ENCODE measurements around the gene CTNNA1.
"Not testable (repeated sequence)": the region's sequence is repeated elsewhere in the genome, so short reads cannot be mapped to it uniquely, and the experiment has no call there.

CTNNA1 gene

DNA sequence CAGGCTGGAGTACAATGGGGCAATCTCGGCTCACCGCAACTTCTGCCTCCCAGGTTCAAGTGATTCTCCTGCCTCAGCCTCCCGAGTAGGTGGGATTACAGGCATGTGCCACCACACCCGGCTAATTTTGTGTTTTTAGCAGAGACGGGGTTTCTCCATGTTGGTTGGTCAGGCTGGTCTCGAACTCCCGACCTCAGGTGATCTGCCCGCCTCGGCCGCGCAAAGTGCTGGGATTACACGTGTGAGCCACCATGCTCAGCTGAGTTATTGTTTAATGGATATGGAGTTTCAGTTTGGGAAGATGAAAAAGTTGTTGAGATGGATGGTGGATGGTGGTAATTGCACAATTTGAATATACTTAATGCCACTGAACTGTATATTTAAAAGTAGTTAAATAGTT lies 22.7 kb upstream of the CTNNA1 start:
- H3K4me1 ChIP-seq (ENCODE audit: control insufficient read depth, insufficient read depth, low read length); H3K9ac ChIP-seq (ENCODE audit: low read length); H3K4me3 ChIP-seq (ENCODE audit: low read length); H3K27me3 ChIP-seq (ENCODE audit: control insufficient read depth, insufficient read depth, low read length); H3K36me3 ChIP-seq (ENCODE audit: control insufficient read depth, insufficient read depth, low read length); H3K27ac ChIP-seq (ENCODE audit: low read depth, low read length): not testable (repeated sequence)

DNA sequence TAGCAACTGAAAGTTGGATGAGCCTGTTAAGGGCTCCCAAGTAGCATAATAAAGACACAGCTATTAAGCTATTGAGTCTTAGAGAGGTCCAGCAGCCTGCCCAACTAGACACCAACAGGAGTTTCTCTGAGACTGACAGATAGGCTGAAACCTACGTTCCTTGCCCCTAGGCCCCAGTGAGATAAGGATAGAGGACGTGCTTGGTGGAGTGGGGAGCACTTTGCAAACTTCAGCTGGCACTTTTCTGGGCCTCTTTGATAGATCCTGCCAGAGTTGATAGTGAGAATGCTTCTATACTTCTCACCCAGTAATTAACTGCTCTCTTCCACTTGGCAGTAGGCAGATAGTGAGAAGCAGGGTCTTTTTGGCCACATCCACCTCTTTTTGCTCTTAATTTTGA lies 20.8 kb upstream of the CTNNA1 start:
- Histone ChIP-seq H3K27me3 (ENCODE audit: control insufficient read depth, insufficient read depth, low read length) (no peaks in the 10 kb centered on the region), H3K27ac (ENCODE audit: low read depth, low read length) (no peak overlapping the region), H3K4me1 (ENCODE audit: control insufficient read depth, insufficient read depth, low read length) (no peaks in the 10 kb centered on the region), H3K9ac (ENCODE audit: low read length) (no peak overlapping the region), H3K36me3 (ENCODE audit: control insufficient read depth, insufficient read depth, low read length) (no peaks in the 10 kb centered on the region), H3K4me3 (ENCODE audit: low read length) (no peak overlapping the region)

- no peaks in the 10 kb centered on the region for H3K36me3 ChIP-seq (ENCODE audit: control insufficient read depth, insufficient read depth, low read length)
- no peak overlapping the region for H3K4me3 ChIP-seq (ENCODE audit: low read length)
- no peaks in the 10 kb centered on the region for H3K4me1 ChIP-seq (ENCODE audit: control insufficient read depth, insufficient read depth, low read length)
- H3K27ac ChIP-seq (ENCODE audit: low read depth, low read length), result no peak overlapping the region
- no peak overlapping the region for H3K9ac ChIP-seq (ENCODE audit: low read length)
- no peaks in the 10 kb centered on the region for H3K27me3 ChIP-seq (ENCODE audit: control insufficient read depth, insufficient read depth, low read length)
Measured at GRCh38 chr5:138732933-138733332, 20.3 kb upstream of the CTNNA1 start.

GRCh38 chr5:138733509-138733908 lies 19.7 kb upstream of the CTNNA1 start:
- no peaks in the 10 kb centered on the region for H3K36me3 ChIP-seq (ENCODE audit: control insufficient read depth, insufficient read depth, low read length)
- H3K4me3 ChIP-seq (ENCODE audit: low read length), result no peak overlapping the region

DNA sequence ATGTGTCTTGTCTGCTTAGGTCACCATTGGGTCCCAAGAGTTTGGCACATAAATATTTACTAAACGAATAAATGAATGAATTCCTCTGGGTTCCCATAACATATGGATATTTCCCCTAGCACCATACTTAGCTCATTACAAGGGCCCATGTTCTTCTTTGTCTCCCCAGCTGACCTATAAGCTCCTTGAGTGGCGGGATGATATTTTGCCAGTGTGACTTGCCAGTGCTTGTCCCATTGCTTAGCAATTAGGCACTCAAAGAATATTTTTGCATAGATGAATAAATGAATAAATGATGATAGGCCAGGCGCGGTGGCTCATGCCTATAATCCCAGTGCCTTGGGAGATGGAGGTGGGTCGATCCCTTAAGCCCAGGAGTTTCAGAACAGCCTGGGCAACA lies 16.9 kb upstream of the CTNNA1 start:
- Histone ChIP-seq H3K9ac (ENCODE audit: low read length) (no peak overlapping the region), H3K4me1 (ENCODE audit: control insufficient read depth, insufficient read depth, low read length) (no peaks in the 10 kb centered on the region), H3K36me3 (ENCODE audit: control insufficient read depth, insufficient read depth, low read length) (no peaks in the 10 kb centered on the region), H3K27ac (ENCODE audit: low read depth, low read length) (no peak overlapping the region), H3K27me3 (ENCODE audit: control insufficient read depth, insufficient read depth, low read length) (no peaks in the 10 kb centered on the region), H3K4me3 (ENCODE audit: low read length) (no peak overlapping the region)

More at GRCh38 chr5:138733509-138733908, 19.7 kb upstream of the CTNNA1 start:
- H3K27ac ChIP-seq (ENCODE audit: low read depth, low read length), result no peak overlapping the region
- H3K4me1 ChIP-seq (ENCODE audit: control insufficient read depth, insufficient read depth, low read length), result no peaks in the 10 kb centered on the region
- no peaks in the 10 kb centered on the region for H3K27me3 ChIP-seq (ENCODE audit: control insufficient read depth, insufficient read depth, low read length)
- no peak overlapping the region for H3K9ac ChIP-seq (ENCODE audit: low read length)

DNA sequence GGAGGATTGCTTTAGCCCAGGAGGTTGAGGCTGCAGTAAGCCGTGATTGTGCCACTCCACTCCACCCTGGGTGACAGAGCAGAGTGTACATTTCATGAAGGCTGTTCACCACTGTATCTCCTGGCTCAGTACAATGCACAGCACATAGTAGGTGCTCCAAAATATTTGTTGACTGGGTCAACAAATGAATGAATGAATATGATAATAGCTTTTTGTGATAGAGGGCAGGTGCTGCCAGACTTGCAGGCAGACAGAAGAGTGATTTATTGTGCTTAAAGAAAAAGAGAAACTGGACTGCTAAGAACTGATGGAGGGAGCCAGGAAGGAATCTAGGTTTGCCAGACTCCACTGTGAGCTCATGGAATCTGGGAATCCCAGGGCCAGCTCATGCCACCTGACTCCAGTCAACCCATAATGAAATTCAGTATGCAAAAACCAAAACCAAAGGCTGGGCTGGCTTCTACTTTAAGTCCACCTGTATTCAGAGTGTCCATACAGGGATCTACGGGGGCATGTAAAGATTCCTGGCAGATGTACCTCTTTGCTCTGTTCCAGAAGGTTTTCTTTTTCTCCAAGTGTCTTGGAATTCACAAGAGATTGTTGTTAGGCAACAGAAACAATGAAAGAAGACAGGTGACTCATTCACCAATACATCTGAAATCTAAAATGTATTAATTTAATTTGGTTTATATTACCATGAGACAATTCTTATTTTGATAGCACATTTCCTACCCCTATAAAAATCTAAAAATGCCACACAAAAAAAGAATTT lies 15.5 kb upstream of the CTNNA1 start:
- Histone ChIP-seq H3K9ac (ENCODE audit: low read length) (no peak overlapping the region), H3K27me3 (ENCODE audit: control insufficient read depth, insufficient read depth, low read length) (no peaks in the 10 kb centered on the region), H3K4me3 (ENCODE audit: low read length) (no peak overlapping the region), H3K27ac (ENCODE audit: low read depth, low read length) (no peak overlapping the region), H3K36me3 (ENCODE audit: control insufficient read depth, insufficient read depth, low read length) (no peaks in the 10 kb centered on the region), H3K4me1 (ENCODE audit: control insufficient read depth, insufficient read depth, low read length) (no peaks in the 10 kb centered on the region)

- Histone ChIP-seq H3K4me3 (ENCODE audit: low read length) (no peak overlapping the region), H3K9ac (ENCODE audit: low read length) (no peak overlapping the region), H3K27ac (ENCODE audit: low read depth, low read length) (no peak overlapping the region), H3K36me3 (ENCODE audit: control insufficient read depth, insufficient read depth, low read length) (no peaks in the 10 kb centered on the region), H3K4me1 (ENCODE audit: control insufficient read depth, insufficient read depth, low read length) (no peaks in the 10 kb centered on the region), H3K27me3 (ENCODE audit: control insufficient read depth, insufficient read depth, low read length) (no peaks in the 10 kb centered on the region)
Measured at GRCh38 chr5:138738399-138738798, 14.8 kb upstream of the CTNNA1 start.

GRCh38 chr5:138739938-138740337 lies 13.3 kb upstream of the CTNNA1 start:
- no peak overlapping the region for H3K9ac ChIP-seq (ENCODE audit: low read length)

DNA sequence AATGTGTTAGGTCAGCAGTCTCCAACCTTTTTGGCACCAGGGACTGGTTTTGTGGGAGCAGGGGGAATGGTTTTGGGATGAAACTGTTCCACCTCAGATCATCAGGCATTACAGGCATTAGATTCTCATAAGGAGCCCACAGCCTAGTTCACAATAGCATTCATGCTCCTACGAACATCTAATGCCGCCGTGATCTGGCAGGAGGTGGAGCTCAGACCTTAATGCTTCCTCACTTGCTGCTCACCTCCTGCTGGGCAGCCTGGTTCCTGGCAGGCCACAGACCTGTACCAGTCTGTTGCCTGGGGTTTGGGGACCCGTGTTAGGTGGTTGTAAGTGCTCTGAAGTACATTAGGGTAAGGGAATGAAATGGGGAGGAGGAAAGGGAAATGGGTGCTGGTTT lies 9.7 kb upstream of the CTNNA1 start:
- no peak overlapping the region for H3K27ac ChIP-seq (ENCODE audit: low read depth, low read length)
- H3K27me3 ChIP-seq (ENCODE audit: control insufficient read depth, insufficient read depth, low read length), result no peaks in the 10 kb centered on the region
- no peak overlapping the region for H3K4me3 ChIP-seq (ENCODE audit: low read length)
- no peaks in the 10 kb centered on the region for H3K36me3 ChIP-seq (ENCODE audit: control insufficient read depth, insufficient read depth, low read length)
- H3K4me1 ChIP-seq (ENCODE audit: control insufficient read depth, insufficient read depth, low read length), result no peaks in the 10 kb centered on the region
- no peak overlapping the region for H3K9ac ChIP-seq (ENCODE audit: low read length)

More at GRCh38 chr5:138739938-138740337, 13.3 kb upstream of the CTNNA1 start:
- H3K36me3 ChIP-seq (ENCODE audit: control insufficient read depth, insufficient read depth, low read length), result no peaks in the 10 kb centered on the region
- no peaks in the 10 kb centered on the region for H3K4me1 ChIP-seq (ENCODE audit: control insufficient read depth, insufficient read depth, low read length)
- H3K4me3 ChIP-seq (ENCODE audit: low read length), result no peak overlapping the region
- no peaks in the 10 kb centered on the region for H3K27me3 ChIP-seq (ENCODE audit: control insufficient read depth, insufficient read depth, low read length)
- no peak overlapping the region for H3K27ac ChIP-seq (ENCODE audit: low read depth, low read length)

DNA sequence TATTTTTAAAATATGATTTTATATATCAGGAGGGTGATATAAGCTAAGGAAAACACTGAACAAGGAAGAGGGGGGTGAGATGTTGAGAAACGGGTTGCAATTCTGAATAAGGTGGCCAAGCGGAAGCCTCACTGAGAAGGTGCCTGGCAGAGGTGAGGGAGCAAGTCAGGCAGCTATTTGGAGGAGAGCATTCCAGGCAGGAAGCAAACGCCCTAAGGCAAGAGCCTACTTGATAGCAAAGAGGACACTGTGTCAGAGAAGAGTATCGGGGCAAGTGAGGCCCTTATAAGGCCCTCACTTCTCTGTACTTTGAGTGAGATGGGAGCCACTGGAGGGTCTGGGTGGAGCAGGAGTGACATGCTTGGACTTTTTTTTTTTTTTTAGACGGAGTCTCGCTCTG lies 8.0 kb upstream of the CTNNA1 start:
- Histone ChIP-seq H3K4me3 (ENCODE audit: low read length) (no peak overlapping the region), H3K4me1 (ENCODE audit: control insufficient read depth, insufficient read depth, low read length) (no peaks in the 10 kb centered on the region), H3K9ac (ENCODE audit: low read length) (no peak overlapping the region), H3K27me3 (ENCODE audit: control insufficient read depth, insufficient read depth, low read length) (no peaks in the 10 kb centered on the region), H3K36me3 (ENCODE audit: control insufficient read depth, insufficient read depth, low read length) (no peaks in the 10 kb centered on the region), H3K27ac (ENCODE audit: low read depth, low read length) (no peak overlapping the region)

DNA sequence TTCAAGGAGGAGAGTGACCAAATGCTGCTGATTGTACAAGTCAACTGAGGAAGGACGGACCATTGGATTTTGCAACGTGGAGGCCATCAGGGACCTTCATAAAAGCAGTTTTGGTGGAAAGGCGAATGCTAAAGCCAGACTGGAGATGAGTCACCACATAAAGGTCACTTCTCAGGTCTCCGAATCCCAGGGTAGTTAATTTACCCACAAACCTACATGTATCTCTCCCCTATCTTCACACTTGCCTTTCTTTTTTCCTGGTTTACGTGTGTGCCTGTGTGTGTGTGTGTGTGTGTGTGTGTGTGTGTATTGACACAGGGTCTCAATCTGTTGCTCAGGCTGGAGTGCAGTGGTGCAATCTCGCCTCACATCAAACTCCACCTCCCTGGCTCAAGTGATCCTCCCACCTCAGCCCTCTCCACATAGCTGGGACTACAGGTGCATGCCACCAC lies 4.6 kb upstream of the CTNNA1 start:
- no peaks in the 10 kb centered on the region for H3K27me3 ChIP-seq (ENCODE audit: control insufficient read depth, insufficient read depth, low read length)
- no peaks in the 10 kb centered on the region for H3K36me3 ChIP-seq (ENCODE audit: control insufficient read depth, insufficient read depth, low read length)
- no peak overlapping the region for H3K27ac ChIP-seq (ENCODE audit: low read depth, low read length)
- no peak overlapping the region for H3K9ac ChIP-seq (ENCODE audit: low read length)
- peaks cover 4% of the 10 kb centered on the region for H3K4me1 ChIP-seq (ENCODE audit: control insufficient read depth, insufficient read depth, low read length)
- no peak overlapping the region for H3K4me3 ChIP-seq (ENCODE audit: low read length)

DNA sequence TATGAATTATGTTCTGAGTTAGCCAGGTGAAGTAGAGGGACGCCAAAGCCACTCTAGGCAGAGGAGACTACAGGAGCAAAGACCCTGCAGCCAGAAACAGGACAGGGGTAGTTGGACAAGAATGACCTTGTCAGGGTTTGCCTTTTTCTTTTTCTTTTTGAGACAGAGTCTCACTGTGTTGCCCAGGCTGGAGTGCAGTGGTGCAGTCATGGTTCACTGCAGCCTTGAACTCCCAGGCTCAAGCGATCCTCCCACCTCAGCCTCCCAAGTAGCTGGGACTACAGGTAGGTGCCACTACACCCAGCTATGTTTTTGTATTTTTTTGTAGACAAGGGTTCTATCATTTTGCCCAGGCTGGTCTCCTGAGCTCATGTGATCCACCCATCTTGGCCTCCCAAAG lies 1.9 kb upstream of the CTNNA1 start:
- H3K27ac ChIP-seq (ENCODE audit: low read depth, low read length); H3K36me3 ChIP-seq (ENCODE audit: control insufficient read depth, insufficient read depth, low read length); H3K27me3 ChIP-seq (ENCODE audit: control insufficient read depth, insufficient read depth, low read length); H3K4me3 ChIP-seq (ENCODE audit: low read length); H3K4me1 ChIP-seq (ENCODE audit: control insufficient read depth, insufficient read depth, low read length); H3K9ac ChIP-seq (ENCODE audit: low read length): not testable (repeated sequence)

GRCh38 chr5:138752341-138752950 lies 779 bp upstream of the CTNNA1 start:
- H3K27ac ChIP-seq (ENCODE audit: low read depth, low read length), result peak overlapping the region; percentile 96
- peaks cover 9% of the 10 kb centered on the region for H3K4me1 ChIP-seq (ENCODE audit: control insufficient read depth, insufficient read depth, low read length)
- peak overlapping the region; percentile 81 for H3K4me3 ChIP-seq (ENCODE audit: low read length)
- H3K36me3 ChIP-seq (ENCODE audit: control insufficient read depth, insufficient read depth, low read length), result no peaks in the 10 kb centered on the region
- no peaks in the 10 kb centered on the region for H3K27me3 ChIP-seq (ENCODE audit: control insufficient read depth, insufficient read depth, low read length)
- H3K9ac ChIP-seq (ENCODE audit: low read length), result peak overlapping the region; percentile 19

Measured in rectal smooth muscle tissue (tissue), 1 donor.